GM12872 (cell line): ENCODE measurements around the gene MIDN.

ENCODE experiments used
- CTCF ChIP-seq: IDR thresholded peaks from 3 replicates; pipeline ENCODE4 v1.5.1; 2011; ENCODE audit warnings: low read depth, mild to moderate bottlenecking, low read length, moderate library complexity; ENCODE audit not compliant: insufficient read depth

The MIDN gene

GRCh38 chr19:1262623-1263123, 14.3 kb downstream of the MIDN start:
- no peak for TF ChIP-seq CTCF

GRCh38 chr19:1263188-1263587, 14.8 kb downstream of the MIDN start:
- no peak for TF ChIP-seq CTCF

- no peak for TF ChIP-seq CTCF
These were observed 16.6 kb downstream of the MIDN start for GRCh38 chr19:1264801-1265614.

GRCh38 chr19:1265615-1266128, 17.3 kb downstream of the MIDN start:
- TF ChIP-seq CTCF: no peak

GRCh38 chr19:1266129-1266915, 17.9 kb downstream of the MIDN start:
- TF ChIP-seq CTCF: no peak

GRCh38 chr19:1266916-1267476, 18.6 kb downstream of the MIDN start:
- TF ChIP-seq CTCF: peak; percentile 85
